HepG2 (cell line): ENCODE measurements around the gene TASOR2. TPM values are rescaled to one million over a fixed set of nuclear protein-coding genes. Genes with fewer than 3 reads are reported as not detected.

Source experiments
- ARHGAP35 ChIP-seq: sonication (generic); formaldehyde crosslinking; IDR thresholded peaks from 2 replicates; pipeline ENCODE4 v1.9.0; 2022; ENCODE audit warnings: mild to moderate bottlenecking, inconsistent platforms, moderate library complexity, missing genetic modification reagents, borderline replicate concordance
- CHD4 ChIP-seq: fragments of 200-600 bp; sonication (generic); IDR thresholded peaks from 2 replicates; pipeline ENCODE4 v1.7.0; 2017; ENCODE audit warnings: mild to moderate bottlenecking, low read length, borderline replicate concordance
- EHMT2 ChIP-seq: fragments of 200-600 bp; sonication (generic); IDR thresholded peaks from 2 replicates; pipeline ENCODE4 v1.7.0; 2017; ENCODE audit warnings: antibody characterized with exemption, low read depth, low read length, borderline replicate concordance
- ERF ChIP-seq: IDR thresholded peaks from 2 replicates; pipeline ENCODE4 v1.6.1; 2018; ENCODE audit warnings: missing biosample characterization, missing genetic modification reagents
- GABPB1 ChIP-seq: IDR thresholded peaks from 2 replicates; pipeline ENCODE4 v1.6.1; 2016; ENCODE audit warnings: mild to moderate bottlenecking, missing genetic modification reagents, moderate library complexity, missing compliant biosample characterization
- GATA4 ChIP-seq: sonication (generic); IDR thresholded peaks from 2 replicates; pipeline ENCODE4 v1.6.1; 2016; ENCODE audit warnings: antibody characterized with exemption, low read depth, borderline replicate concordance
- MEIS2 ChIP-seq: sonication (generic); formaldehyde crosslinking; IDR thresholded peaks from 2 replicates; pipeline ENCODE4 v1.9.0; 2021; ENCODE audit warnings: mild to moderate bottlenecking, missing genetic modification reagents
- NFKB2 ChIP-seq: sonication (generic); formaldehyde crosslinking; IDR thresholded peaks from 2 replicates; pipeline ENCODE4 v1.4.0; 2020; ENCODE audit warnings: missing genetic modification reagents, borderline replicate concordance
- NONO ChIP-seq, 2 experiments: fragments of 450-650 bp in 1 of 2; sonication (generic) in 1 of 2; formaldehyde crosslinking in 1 of 2; IDR thresholded peaks in 1 of 2; conservative IDR thresholded peaks in 1 of 2; 2 replicates each; pipeline versions ENCODE4 v1.6.1 to v1.8.0; 2017 to 2022; ENCODE audit warnings: mild to moderate bottlenecking in 1 of 2, missing genetic modification reagents in 1 of 2, moderate library complexity in 1 of 2
- SALL1 ChIP-seq: sonication (generic); formaldehyde crosslinking; IDR thresholded peaks from 2 replicates; pipeline ENCODE4 v1.8.0; 2022; ENCODE audit warnings: mild to moderate bottlenecking, missing genetic modification reagents
- SOX13 ChIP-seq, 3 experiments: fragments of 450-650 bp in 1 of 3; sonication (generic) in 1 of 3; formaldehyde crosslinking in 1 of 3; IDR thresholded peaks in 2 of 3; conservative IDR thresholded peaks in 1 of 3; 2 replicates each; pipeline versions ENCODE4 v1.5.0 to v1.6.1; 2016 to 2020; ENCODE audit warnings: antibody characterized with exemption in 1 of 3, mild to moderate bottlenecking in 1 of 3, missing compliant biosample characterization in 1 of 3, missing genetic modification reagents in 1 of 3, moderate library complexity in 1 of 3
- ZBTB8A ChIP-seq: sonication (generic); formaldehyde crosslinking; IDR thresholded peaks from 2 replicates; pipeline ENCODE4 v1.4.0; 2020; ENCODE audit warnings: mild to moderate bottlenecking, low read depth, missing genetic modification reagents, borderline replicate concordance
- ZFP36L1 ChIP-seq: sonication (generic); formaldehyde crosslinking; IDR thresholded peaks from 2 replicates; pipeline ENCODE4 v1.8.0; 2022; ENCODE audit warnings: mild to moderate bottlenecking, missing genetic modification reagents, moderate library complexity
- ZNF607 ChIP-seq: sonication (generic); formaldehyde crosslinking; IDR thresholded peaks from 2 replicates; pipeline ENCODE4 v1.5.1; 2020; ENCODE audit warnings: missing genetic modification reagents, mild to moderate bottlenecking, borderline replicate concordance
- ZNF678 ChIP-seq: sonication (generic); formaldehyde crosslinking; IDR thresholded peaks from 2 replicates; pipeline ENCODE4 v1.4.0; 2020; ENCODE audit warnings: mild to moderate bottlenecking, missing genetic modification reagents
- ZNF720 ChIP-seq: sonication (generic); formaldehyde crosslinking; IDR thresholded peaks from 2 replicates; pipeline ENCODE4 v1.4.0; 2020; ENCODE audit warnings: missing genetic modification reagents
- ZNF773 ChIP-seq: sonication (generic); formaldehyde crosslinking; IDR thresholded peaks from 2 replicates; pipeline ENCODE4 v1.4.0; 2020; ENCODE audit warnings: missing genetic modification reagents, borderline replicate concordance
- ZNF83 ChIP-seq: sonication (generic); formaldehyde crosslinking; IDR thresholded peaks from 2 replicates; pipeline ENCODE4 v1.4.0; 2020; ENCODE audit warnings: missing genetic modification reagents, mild to moderate bottlenecking, borderline replicate concordance
- polyA plus RNA-seq, 8 experiments: library from polyadenylated mRNA; depleted of rRNA in 3 of 8; stranded (reverse) in 7 of 8; unstranded in 1 of 8; fragments of >200 nt; fragmentation: Illumina TruSeq in 4 of 8; extraction: Trizol in 4 of 8; gene quantifications; 2 replicates each; pipeline versions ENCODE4 v1.2.1 to v1.2.3, GENCODE V29; 2011 to 2016; ENCODE audit warnings: low read depth in 4 of 8, missing spikeins in 1 of 8, mixed read lengths in 1 of 8; ENCODE audit not compliant: insufficient read depth in 1 of 8
- total RNA-seq, 5 experiments: library from RNA; depleted of rRNA; stranded (reverse); fragments of >200 nt; fragmentation: Illumina TruSeq; extraction: Trizol; gene quantifications; 2 replicates each; pipeline ENCODE4 v1.2.3, GENCODE V29; 2016; ENCODE audit warnings: low read depth in 1 of 5
- TF ChIP-seq, protein P1 (sequence below): IDR thresholded peaks from 2 replicates; pipeline ENCODE4 v1.6.1; 2016; ENCODE audit warnings: missing biosample characterization, missing genetic modification reagents, low read depth
- TF ChIP-seq, protein P2 (sequence below): conservative IDR thresholded peaks from 2 replicates; pipeline ENCODE4 v1.6.1; 2018; ENCODE audit warnings: missing genetic modification reagents
- TF ChIP-seq, protein P3 (sequence below): IDR thresholded peaks from 2 replicates; pipeline ENCODE4 v1.6.1; 2016; ENCODE audit warnings: missing compliant biosample characterization, missing genetic modification reagents, borderline replicate concordance

TASOR2 gene
- total and polyA plus RNA-seq, 2 of the 13 experiments (the other 11 are each of a cell fraction or from before 2014, with no cell fraction given): 24.2 to 55.3 TPM

DNA sequence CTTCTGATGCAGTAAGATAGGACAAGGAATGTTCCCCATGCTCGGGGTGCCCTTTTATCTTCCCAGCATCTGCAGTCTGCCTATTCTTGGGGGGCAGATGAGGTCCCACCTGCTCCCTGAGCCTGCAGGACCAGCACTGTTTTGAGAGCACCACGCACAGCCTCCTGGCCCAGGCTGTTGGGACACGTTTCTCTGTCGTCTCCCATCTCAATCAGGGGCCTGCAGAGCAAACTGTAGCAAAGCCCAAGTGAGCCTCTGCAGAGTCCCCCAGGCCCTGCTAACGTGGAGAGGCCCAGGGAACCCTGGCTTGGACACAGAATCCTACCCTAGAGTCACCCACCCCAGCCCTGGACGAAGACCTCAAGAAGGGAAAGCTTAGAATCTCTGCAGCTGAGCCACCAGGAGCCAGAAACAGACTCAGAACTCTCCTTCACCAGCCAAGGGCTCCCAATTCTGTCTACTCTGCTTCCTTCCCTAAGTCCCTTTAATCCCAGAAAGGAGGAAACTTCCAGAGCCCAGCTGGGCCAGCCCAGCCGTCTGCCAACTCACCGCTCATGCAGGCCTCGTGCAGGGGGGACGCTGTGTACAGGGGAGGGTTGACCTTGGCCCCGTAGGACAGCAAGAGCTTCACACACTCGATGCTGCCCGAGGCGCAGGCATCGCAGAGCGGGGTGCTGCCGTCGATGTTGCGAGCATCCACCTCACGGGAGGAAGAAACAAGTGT is 33.8 kb upstream of the TASOR2 start (continued):
- TF ChIP-seq, protein P1, sequence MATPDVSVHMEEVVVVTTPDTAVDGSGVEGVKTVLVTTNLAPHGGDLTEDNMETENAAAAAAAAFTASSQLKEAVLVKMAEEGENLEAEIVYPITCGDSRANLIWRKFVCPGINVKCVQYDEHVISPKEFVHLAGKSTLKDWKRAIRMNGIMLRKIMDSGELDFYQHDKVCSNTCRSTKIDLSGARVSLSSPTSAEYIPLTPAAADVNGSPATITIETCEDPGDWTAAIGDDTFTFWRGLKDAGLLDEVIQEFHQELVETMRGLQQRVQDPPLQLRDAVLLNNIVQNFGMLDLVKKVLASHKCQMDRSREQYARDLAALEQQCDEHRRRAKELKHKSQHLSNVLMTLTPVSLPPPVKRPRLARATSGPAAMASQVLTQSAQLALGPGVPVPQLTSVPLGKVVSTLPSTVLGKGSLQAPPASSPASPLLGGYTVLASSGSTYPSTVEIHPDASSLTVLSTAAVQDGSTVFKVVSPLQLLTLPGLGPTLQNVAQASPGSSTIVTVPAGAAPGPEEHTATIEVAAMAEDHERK (CRISPR knock-in tag): no peak
- TF ChIP-seq ZNF678 (CRISPR knock-in tag) (no peak), NONO (IDR thresholded peaks at IDR 0.05) (no peak), NONO (CRISPR knock-in tag; conservative IDR thresholded peaks at IDR 0.05) (no peak), NFKB2 (CRISPR knock-in tag) (no peak), ZNF83 (CRISPR knock-in tag) (no peak), SOX13 (IDR thresholded peaks at IDR 0.05) (no peak), SOX13 (CRISPR knock-in tag; conservative IDR thresholded peaks at IDR 0.05 in 1 of 2, IDR thresholded peaks at IDR 0.05 in 1 of 2) (no peak), ZBTB8A (CRISPR knock-in tag) (no peak), ZNF720 (CRISPR knock-in tag) (no peak), GATA4 (no peak), SALL1 (CRISPR knock-in tag) (peak; percentile 21; the same call in 1 of the 2 replicates), MEIS2 (CRISPR knock-in tag) (no peak), ARHGAP35 (CRISPR knock-in tag) (no peak), CHD4 (no peak), EHMT2 (no peak), ERF (CRISPR knock-in tag) (0 out of 2 replicates have a peak, but pooled peaks have one; percentile 21), ZFP36L1 (CRISPR knock-in tag) (no peak), ZNF607 (CRISPR knock-in tag) (no peak), GABPB1 (CRISPR knock-in tag) (peak; percentile 15; the same call in 1 of the 2 replicates), ZNF773 (no peak)
- TF ChIP-seq, protein P2, sequence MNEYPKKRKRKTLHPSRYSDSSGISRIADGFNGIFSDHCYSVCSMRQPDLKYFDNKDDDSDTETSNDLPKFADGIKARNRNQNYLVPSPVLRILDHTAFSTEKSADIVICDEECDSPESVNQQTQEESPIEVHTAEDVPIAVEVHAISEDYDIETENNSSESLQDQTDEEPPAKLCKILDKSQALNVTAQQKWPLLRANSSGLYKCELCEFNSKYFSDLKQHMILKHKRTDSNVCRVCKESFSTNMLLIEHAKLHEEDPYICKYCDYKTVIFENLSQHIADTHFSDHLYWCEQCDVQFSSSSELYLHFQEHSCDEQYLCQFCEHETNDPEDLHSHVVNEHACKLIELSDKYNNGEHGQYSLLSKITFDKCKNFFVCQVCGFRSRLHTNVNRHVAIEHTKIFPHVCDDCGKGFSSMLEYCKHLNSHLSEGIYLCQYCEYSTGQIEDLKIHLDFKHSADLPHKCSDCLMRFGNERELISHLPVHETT (CRISPR knock-in tag): no peak
- TF ChIP-seq, protein P3, sequence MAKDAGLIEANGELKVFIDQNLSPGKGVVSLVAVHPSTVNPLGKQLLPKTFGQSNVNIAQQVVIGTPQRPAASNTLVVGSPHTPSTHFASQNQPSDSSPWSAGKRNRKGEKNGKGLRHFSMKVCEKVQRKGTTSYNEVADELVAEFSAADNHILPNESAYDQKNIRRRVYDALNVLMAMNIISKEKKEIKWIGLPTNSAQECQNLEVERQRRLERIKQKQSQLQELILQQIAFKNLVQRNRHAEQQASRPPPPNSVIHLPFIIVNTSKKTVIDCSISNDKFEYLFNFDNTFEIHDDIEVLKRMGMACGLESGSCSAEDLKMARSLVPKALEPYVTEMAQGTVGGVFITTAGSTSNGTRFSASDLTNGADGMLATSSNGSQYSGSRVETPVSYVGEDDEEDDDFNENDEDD (CRISPR knock-in tag): no peak
